K562 (cell line): ENCODE results near the gene XPR1. TPM values are rescaled to one million over a fixed set of nuclear protein-coding genes. Genes with fewer than 3 reads are reported as not detected.

Experiments
- ATAC-seq: fragments of 200-7000 bp; cut with Tn5 transposase; 3 replicates; pipeline ENCODE4 v1.9.1; 2020; ENCODE audit warnings: moderate library complexity
- BruUV-seq: library from RNA; stranded (reverse); fragments of 400-500 nt; replicated peaks from 2 replicates; lab custom pipeline; 2021; lab: Mats Ljungman, UMichigan
- CTCF ChIA-PET: fragments of 300-600 bp; formaldehyde crosslinking; extraction: SDS; loops from one replicate; lab custom pipeline; 2021; ENCODE audit warnings: low intra/inter-chr PET ratio; lab: Yijun Ruan, JAX
- POLR2A ChIA-PET: fragments of 300-600, 350-650 bp; sonication (Branson Sonifier 250); formaldehyde crosslinking; extraction: SDS; loops from one replicate; lab custom pipeline; 2021; ENCODE audit warnings: antibody characterized with exemption, inconsistent platforms; lab: Yijun Ruan, JAX
- DNase-seq, 4 experiments: peaks; one replicate each; pipeline versions ENCODE4 v3.0.0 to v3.0.0-alpha.2; 2011 to 2018; ENCODE audit warnings: low spot score in 3 of 4, mixed read lengths in 3 of 4; ENCODE audit errors: extremely low read depth in 1 of 4
- FAIRE-seq: peaks from 2 replicates; lab custom pipeline; 2011; peaks lifted over from hg19 to GRCh38; lab: Jason Lieb, UNC
- H2AFZ ChIP-seq: 2 replicates; pipeline ENCODE4 v1.6.0; 2011; ENCODE audit warnings: low read depth, low read length, control low read depth, inconsistent platforms
- H3K27ac ChIP-seq: fragments of 200-600 bp; 3 replicates; pipeline ENCODE4 v1.8.0; 2011; ENCODE audit warnings: low read depth, mild to moderate bottlenecking, control low read depth, inconsistent platforms, low read length, moderate library complexity, mixed read lengths; ENCODE audit errors: extremely low read depth
- H3K27me3 ChIP-seq, 2 experiments: fragments of 300-600 bp in 1 of 2; 2 replicates in 1 of 2; 3 replicates in 1 of 2; pipeline versions ENCODE4 v1.6.0 to v1.8.0; 2011; ENCODE audit warnings: inconsistent platforms in 2 of 2, low read length in 2 of 2, mild to moderate bottlenecking in 1 of 2, mixed read lengths in 1 of 2, moderate library complexity in 1 of 2; ENCODE audit not compliant: control insufficient read depth in 2 of 2, insufficient read depth in 2 of 2
- H3K36me3 ChIP-seq: fragments of 300-600 bp; 3 replicates; pipeline ENCODE4 v1.8.0; 2011; ENCODE audit warnings: mild to moderate bottlenecking, low read length, inconsistent platforms; ENCODE audit not compliant: control insufficient read depth, insufficient read depth
- H3K4me1 ChIP-seq, 2 experiments: fragments of 200-600 bp in 1 of 2; replicated peaks in 1 of 2; 2 replicates in 1 of 2; 3 replicates in 1 of 2; pipeline versions ENCODE4 v1.5.1 to v1.8.0; 2011; ENCODE audit warnings: inconsistent platforms in 2 of 2, low read length in 2 of 2, mild to moderate bottlenecking in 1 of 2, mixed read lengths in 1 of 2, moderate library complexity in 1 of 2; ENCODE audit not compliant: control insufficient read depth in 2 of 2, insufficient read depth in 2 of 2
- H3K4me2 ChIP-seq: 2 replicates; pipeline ENCODE4 v1.6.1; 2011; ENCODE audit warnings: low read length, control low read depth, inconsistent platforms, mixed read lengths; ENCODE audit not compliant: insufficient read depth
- H3K4me3 ChIP-seq: fragments of 200-600 bp; sonication (generic), shearing (Covaris generic); 2 replicates; pipeline ENCODE4 v1.5.1; 2016; ENCODE audit warnings: control low read depth, inconsistent platforms
- H3K79me2 ChIP-seq: fragments of 200-600 bp; 3 replicates; pipeline ENCODE4 v1.8.0; 2011; ENCODE audit warnings: low read length, inconsistent platforms; ENCODE audit not compliant: control insufficient read depth, insufficient read depth
- H3K9ac ChIP-seq, 2 experiments: 2 replicates each; pipeline versions ENCODE4 v1.6.0 to v1.6.1; 2011; ENCODE audit warnings: low read depth in 2 of 2, low read length in 2 of 2, control low read depth in 1 of 2, inconsistent platforms in 1 of 2, mild to moderate bottlenecking in 1 of 2, mixed read lengths in 1 of 2; ENCODE audit not compliant: insufficient read depth in 1 of 2
- H3K9me1 ChIP-seq: one replicate; pipeline ENCODE4 v1.6.0; 2011; ENCODE audit warnings: inconsistent platforms, mild to moderate bottlenecking, low read length, moderate library complexity; ENCODE audit not compliant: control insufficient read depth, insufficient read depth
- H3K9me3 ChIP-seq: replicated peaks from 2 replicates; pipeline ENCODE4 v1.5.1; 2011; ENCODE audit warnings: low read depth, low read length, inconsistent platforms; ENCODE audit not compliant: control insufficient read depth, insufficient read depth
- H4K20me1 ChIP-seq: replicated peaks from 2 replicates; pipeline ENCODE4 v1.6.1; 2011; ENCODE audit warnings: low read length, inconsistent platforms, mixed read lengths; ENCODE audit not compliant: control insufficient read depth, insufficient read depth
- AFF1 ChIP-seq, 2 experiments: fragments of 450-650 bp; IDR thresholded peaks; 2 replicates each; pipeline ENCODE4 v1.6.1; 2018; ENCODE audit warnings: mild to moderate bottlenecking in 2 of 2, low read depth in 1 of 2; ENCODE audit not compliant: partially characterized antibody in 2 of 2
- ARID3A ChIP-seq: IDR thresholded peaks from 2 replicates; pipeline ENCODE4 v1.6.1; 2012; ENCODE audit warnings: low read depth, low read length, improper control_type of control experiment, borderline replicate concordance
- EHMT2 ChIP-seq: fragments of 450-650 bp; IDR thresholded peaks from 2 replicates; pipeline ENCODE4 v1.6.1; 2018; ENCODE audit warnings: antibody characterized with exemption
- FOSL1 ChIP-seq: fragments of 200-800 bp; sonication (Bioruptor generic); conservative IDR thresholded peaks from 2 replicates; pipeline ENCODE4 v1.6.1; 2016; ENCODE audit warnings: missing genetic modification characterization, missing compliant biosample characterization
- GMEB1 ChIP-seq: fragments of 250-450 bp; sonication (Bioruptor Pico); IDR thresholded peaks from 2 replicates; pipeline ENCODE4 v1.4.0; 2020; ENCODE audit warnings: mild to moderate bottlenecking
- HDAC3 ChIP-seq: fragments of 450-650 bp; IDR thresholded peaks from 2 replicates; pipeline ENCODE4 v1.6.1; 2018; ENCODE audit warnings: borderline replicate concordance, mild to moderate bottlenecking, moderate library complexity; ENCODE audit not compliant: partially characterized antibody
- JUNB ChIP-seq: fragments of 450-650 bp; formaldehyde crosslinking; conservative IDR thresholded peaks from 2 replicates; pipeline ENCODE4 v1.4.0; 2020; ENCODE audit warnings: mild to moderate bottlenecking
- KDM1A ChIP-seq, 2 experiments: fragments of 450-650 bp; IDR thresholded peaks; 2 replicates each; pipeline ENCODE4 v1.6.1; 2016; ENCODE audit warnings: mild to moderate bottlenecking in 2 of 2
- STAT6 ChIP-seq: sonication (generic); formaldehyde crosslinking; IDR thresholded peaks from 2 replicates; pipeline ENCODE4 v1.8.1; 2023; ENCODE audit warnings: mild to moderate bottlenecking, missing genetic modification reagents
- WGBS: fragments of 100-300 bp; shearing (Covaris generic); methylation state at CpG from one replicate; pipeline ENCODE4 v1.1.6; 2016; ENCODE audit warnings: low coverage, mixed read lengths; ENCODE audit not compliant: insufficient coverage; ENCODE audit errors: missing lambda C conversion rate; 5-methylcytosine and 5-hydroxymethylcytosine counted together
- in situ Hi-C: fragments of 300-500 bp; cut with MboI; formaldehyde crosslinking; loops from 4 replicates; pipeline ENCODE4 v1.15.0; 2018; ENCODE audit warnings: inconsistent platforms, mixed read lengths
- intact Hi-C: fragments of 100-400 bp; cut with micrococcal nuclease; formaldehyde crosslinking; loops from 2 replicates; pipeline ENCODE4 v1.14.2; 2022
- polyA plus RNA-seq, 8 experiments: library from polyadenylated mRNA; depleted of rRNA in 4 of 8; stranded (reverse) in 5 of 8; unstranded in 3 of 8; fragments of >200 nt; fragmentation: Nextera tagmentation in 2 of 8; fragmentation: Illumina TruSeq in 1 of 8; extraction: Ambion mirVana in 2 of 8; extraction: Trizol in 1 of 8; gene quantifications; 2 replicates each; pipeline versions ENCODE4 v1.2.1 to v1.2.3, GENCODE V29; 2011 to 2014; ENCODE audit warnings: inconsistent platforms in 1 of 8, missing spikeins in 1 of 8
- total RNA-seq, 7 experiments: library from RNA; depleted of rRNA in 6 of 7; stranded (reverse); fragments of >200 nt in 6 of 7; fragmentation: Illumina TruSeq in 2 of 7; extraction: Trizol in 2 of 7; gene quantifications; 2 replicates each; pipeline versions ENCODE4 v1.2.1 to v1.2.3, GENCODE V29; 2011 to 2021; ENCODE audit warnings: low replicate concordance in 1 of 7

XPR1 gene
- total and polyA plus RNA-seq, 9 of the 15 experiments (the other 6 are each of a cell fraction or from before 2014, with no cell fraction given), result 3.0 to 66.2 (median 38.6) TPM

GRCh38 chr1:180691322-180691913 is 59.6 kb downstream of the XPR1 start:
- ChIA-PET POLR2A (interaction anchor here (1.8 kb wide), 1 partner anchor 12 kb away, joined by 4 read pairs; no protein-coding TSS in a partner anchor), CTCF (no interaction called here)
- H3K27me3 ChIP-seq, result no peaks in the 10 kb centered on the region
- H3K4me2 ChIP-seq, result no peak overlapping the region
- no peak overlapping the region for H3K27ac ChIP-seq
- ATAC-seq (no peak), FAIRE-seq (no peak), DNase-seq (no peak)
- no peaks in the 10 kb centered on the region for H4K20me1 ChIP-seq
- H3K9ac ChIP-seq, result no peak overlapping the region
- H3K9me1 ChIP-seq, result no peaks in the 10 kb centered on the region
- intact Hi-C loops (no loop called here), in situ Hi-C loops (no loop called here)
- no peaks in the 10 kb centered on the region for H3K4me1 ChIP-seq
- no peaks in the 10 kb centered on the region for H3K36me3 ChIP-seq
- peaks cover 43% of the 10 kb centered on the region for H3K79me2 ChIP-seq
- H2AFZ ChIP-seq, result no peak overlapping the region
- no TSS peak for BruUV-seq
- no peak overlapping the region for H3K4me3 ChIP-seq
- no peaks in the 10 kb centered on the region for H3K9me3 ChIP-seq
- WGBS, result 54% methylated on average over 2 of the region's 2 CpGs
- TF ChIP-seq AFF1 (IDR thresholded peaks at IDR 0.05; ENCODE audit: low read depth in 1 of 2, partially characterized antibody in 2 of 2) (no peak), EHMT2 (no peak), KDM1A (IDR thresholded peaks at IDR 0.05) (no peak), GMEB1 (CRISPR knock-in tag) (no peak), JUNB (CRISPR knock-in tag) (no peak), ARID3A (no peak), FOSL1 (tag) (no peak), STAT6 (CRISPR knock-in tag) (no peak), HDAC3 (no peak)
